ENCODE results near the gene ADRB2. TPM values are rescaled to one million over a fixed set of nuclear protein-coding genes. Genes with fewer than 3 reads are reported as not detected.

ADRB2 gene
- total RNA-seq, 1 donor from 2014 or later = 2.6 TPM

DNA sequence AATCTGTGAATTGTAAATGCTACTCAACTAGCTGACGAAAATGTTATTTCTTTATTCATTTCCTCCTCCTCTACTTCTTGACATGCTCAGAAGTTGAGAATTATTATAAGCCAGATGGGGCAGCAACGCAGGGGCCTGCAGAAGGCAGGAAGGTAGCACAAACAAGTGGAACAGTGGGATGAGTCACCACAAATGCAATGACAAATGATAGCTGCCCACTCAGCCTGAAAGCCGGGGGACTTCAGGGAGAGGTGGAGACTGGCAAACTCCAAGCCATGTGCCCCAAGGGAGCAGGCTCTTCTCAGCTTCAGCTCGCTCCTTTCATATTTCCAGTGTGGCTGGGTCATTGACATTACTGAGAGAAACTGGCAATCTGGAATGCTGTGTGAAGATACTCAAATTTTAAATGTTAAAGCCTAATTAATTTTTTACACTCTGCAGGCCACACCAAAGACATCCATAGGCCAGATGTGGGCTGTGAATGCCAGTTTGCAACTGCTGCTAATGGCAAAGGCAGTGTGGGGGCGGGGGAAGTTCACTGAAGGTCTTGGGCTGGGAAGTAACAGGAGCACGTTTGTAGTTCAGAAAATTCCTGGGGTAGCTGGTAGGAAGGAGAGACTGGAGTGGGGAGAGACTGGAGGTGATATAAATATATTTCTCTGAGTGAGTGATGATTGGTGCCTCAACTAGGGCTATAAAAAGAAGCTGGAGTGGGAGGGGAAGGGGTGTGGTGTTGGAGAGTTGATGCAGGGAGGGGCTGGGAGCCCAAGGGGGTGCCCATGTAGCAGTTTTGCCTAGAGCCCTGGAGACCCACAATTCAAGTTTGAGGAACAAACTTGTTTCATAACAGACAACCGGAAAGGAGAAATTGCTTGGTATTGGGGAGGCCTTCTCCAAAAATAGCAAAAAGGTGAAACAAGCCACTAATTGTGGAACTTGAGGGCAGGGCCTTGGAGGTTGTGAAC, 20.8 kb upstream of the ADRB2 start:
- no peak overlapping the region for H3K4me3 ChIP-seq (ENCODE audit: low read depth, low read length)
- DNase-seq (ENCODE audit: low read depth) = no peak
- TF ChIP-seq, protein P1, sequence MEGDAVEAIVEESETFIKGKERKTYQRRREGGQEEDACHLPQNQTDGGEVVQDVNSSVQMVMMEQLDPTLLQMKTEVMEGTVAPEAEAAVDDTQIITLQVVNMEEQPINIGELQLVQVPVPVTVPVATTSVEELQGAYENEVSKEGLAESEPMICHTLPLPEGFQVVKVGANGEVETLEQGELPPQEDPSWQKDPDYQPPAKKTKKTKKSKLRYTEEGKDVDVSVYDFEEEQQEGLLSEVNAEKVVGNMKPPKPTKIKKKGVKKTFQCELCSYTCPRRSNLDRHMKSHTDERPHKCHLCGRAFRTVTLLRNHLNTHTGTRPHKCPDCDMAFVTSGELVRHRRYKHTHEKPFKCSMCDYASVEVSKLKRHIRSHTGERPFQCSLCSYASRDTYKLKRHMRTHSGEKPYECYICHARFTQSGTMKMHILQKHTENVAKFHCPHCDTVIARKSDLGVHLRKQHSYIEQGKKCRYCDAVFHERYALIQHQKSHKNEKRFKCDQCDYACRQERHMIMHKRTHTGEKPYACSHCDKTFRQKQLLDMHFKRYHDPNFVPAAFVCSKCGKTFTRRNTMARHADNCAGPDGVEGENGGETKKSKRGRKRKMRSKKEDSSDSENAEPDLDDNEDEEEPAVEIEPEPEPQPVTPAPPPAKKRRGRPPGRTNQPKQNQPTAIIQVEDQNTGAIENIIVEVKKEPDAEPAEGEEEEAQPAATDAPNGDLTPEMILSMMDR (conservative IDR thresholded peaks at IDR 0.05; ENCODE audit: low read depth, low read length) = no peak

DNA sequence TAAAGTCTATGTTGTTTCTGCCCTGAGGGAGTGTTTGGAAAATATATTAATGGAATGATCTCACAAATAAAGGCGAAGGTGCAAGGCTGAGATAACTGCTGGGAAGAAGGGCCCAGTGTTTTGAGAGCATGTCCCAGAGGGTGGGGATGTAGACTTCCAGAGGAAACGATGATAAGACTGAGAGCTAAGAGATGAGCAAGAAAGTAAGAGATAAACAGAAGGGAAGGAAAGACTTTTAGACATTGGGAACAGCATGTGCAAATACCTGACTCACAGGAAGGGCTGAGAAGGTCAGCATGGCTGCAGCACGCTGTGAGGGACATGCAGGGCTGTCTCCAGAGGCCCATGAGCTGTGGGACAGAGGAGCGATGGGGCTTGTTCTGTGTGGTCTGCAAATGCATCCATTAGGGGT, 19.9 kb upstream of the ADRB2 start:
- DNase-seq (ENCODE audit: low read depth) = no peak
- H3K4me3 ChIP-seq (ENCODE audit: low read depth, low read length) = no peak overlapping the region

DNA sequence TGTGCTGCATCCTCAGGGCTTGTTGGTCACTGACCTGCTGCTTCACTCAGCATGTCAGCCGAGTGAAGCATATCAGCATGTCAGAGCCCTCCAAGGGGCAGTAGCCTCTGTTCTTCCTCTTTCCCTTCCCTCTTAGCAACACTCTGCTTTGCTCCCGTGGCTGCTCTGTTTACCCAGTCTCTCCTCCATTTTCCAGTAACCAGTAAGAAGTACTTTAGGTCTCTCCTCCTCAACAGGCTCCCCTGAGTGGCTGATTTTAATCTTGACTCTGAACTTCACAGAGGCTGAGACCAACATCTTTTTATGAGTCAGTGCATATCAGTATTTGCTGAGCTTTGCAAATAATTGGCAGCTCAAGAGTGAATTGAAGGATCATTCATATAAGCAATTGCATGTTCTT, 18.6 kb upstream of the ADRB2 start:
- TF ChIP-seq, protein P1 (conservative IDR thresholded peaks at IDR 0.05; ENCODE audit: low read depth, low read length) = no peak
- no peak for DNase-seq (ENCODE audit: low read depth)
- no peak overlapping the region for H3K4me3 ChIP-seq (ENCODE audit: low read depth, low read length)

More for the DNA sequence above, 19.9 kb upstream of the ADRB2 start:
- TF ChIP-seq, protein P1 (conservative IDR thresholded peaks at IDR 0.05; ENCODE audit: low read depth, low read length) = no peak

DNA sequence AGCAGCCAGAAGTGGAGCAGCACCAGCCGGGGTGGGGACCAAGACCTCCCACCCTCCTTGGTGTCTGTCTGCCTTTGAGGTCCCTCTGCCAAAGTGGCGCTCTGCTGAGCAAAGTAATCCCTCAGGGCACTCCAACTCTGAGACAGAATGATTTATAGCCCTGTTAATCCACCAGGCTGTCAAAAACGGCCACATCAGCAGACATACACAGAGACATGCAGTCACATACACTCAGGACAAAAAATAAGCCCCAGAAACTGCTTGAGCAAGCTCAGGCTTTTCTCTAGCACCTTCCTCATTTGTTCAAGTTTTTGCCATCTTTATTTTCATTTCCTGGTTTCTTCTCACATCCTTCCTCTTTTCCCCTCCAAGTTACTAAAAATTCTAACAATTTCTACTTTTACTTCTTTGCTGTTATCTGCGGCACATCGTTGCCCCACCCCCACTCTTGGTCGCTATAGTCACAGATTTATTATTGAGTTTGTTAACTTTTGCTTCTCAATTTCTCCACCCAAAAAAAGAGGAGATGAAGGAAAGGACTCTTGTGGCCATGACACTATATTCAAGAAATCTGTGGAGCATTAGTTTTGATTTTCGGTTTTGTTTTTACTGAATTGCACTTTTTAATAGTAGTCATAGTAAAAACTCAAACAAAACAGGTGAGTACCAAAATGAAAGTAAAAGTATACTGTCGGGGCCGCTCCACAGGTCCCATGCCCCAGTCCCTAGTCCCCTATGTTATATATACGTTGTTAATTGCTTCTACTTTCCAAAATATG, 17.4 kb upstream of the ADRB2 start:
- no peak overlapping the region for H3K4me3 ChIP-seq (ENCODE audit: low read depth, low read length)

DNA sequence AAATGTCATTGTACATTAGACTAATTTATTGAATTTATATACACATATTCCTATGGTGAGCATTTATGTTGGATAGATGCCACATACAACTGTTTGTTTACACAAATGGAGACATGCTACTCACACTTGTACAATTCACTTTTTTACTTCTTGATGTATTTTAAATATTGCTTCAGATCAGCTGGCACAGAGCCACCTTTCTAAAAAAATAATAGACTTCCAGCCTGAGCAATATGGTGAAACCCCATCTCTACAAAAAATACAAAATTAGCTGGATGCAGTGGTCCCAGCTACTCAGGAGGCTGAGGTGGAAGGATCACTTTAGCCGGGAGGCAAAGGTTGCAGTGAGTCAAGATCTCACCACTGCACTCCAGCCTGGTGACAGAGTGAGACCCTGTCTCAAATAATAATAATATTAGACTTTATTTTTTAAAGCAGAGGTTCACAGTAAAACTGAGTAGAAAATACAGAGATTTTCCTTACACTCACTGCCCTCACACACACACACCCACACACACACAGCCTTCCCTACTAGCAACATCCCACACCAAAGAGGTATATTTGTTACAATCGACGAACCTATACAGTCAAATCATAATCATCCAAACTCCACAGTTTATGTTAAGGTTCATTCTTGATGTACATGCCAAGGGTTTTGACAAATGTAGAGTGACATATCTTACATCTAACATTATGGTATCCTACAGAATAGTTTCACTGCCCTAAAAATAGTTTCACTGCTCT, 16.5 kb upstream of the ADRB2 start:
- no peak for DNase-seq (ENCODE audit: low read depth)
- TF ChIP-seq, protein P1 (conservative IDR thresholded peaks at IDR 0.05; ENCODE audit: low read depth, low read length) = no peak
- no peak overlapping the region for H3K4me3 ChIP-seq (ENCODE audit: low read depth, low read length)

More for the DNA sequence above, 17.4 kb upstream of the ADRB2 start:
- TF ChIP-seq, protein P1 (conservative IDR thresholded peaks at IDR 0.05; ENCODE audit: low read depth, low read length) = no peak
- DNase-seq (ENCODE audit: low read depth) = no peak

DNA sequence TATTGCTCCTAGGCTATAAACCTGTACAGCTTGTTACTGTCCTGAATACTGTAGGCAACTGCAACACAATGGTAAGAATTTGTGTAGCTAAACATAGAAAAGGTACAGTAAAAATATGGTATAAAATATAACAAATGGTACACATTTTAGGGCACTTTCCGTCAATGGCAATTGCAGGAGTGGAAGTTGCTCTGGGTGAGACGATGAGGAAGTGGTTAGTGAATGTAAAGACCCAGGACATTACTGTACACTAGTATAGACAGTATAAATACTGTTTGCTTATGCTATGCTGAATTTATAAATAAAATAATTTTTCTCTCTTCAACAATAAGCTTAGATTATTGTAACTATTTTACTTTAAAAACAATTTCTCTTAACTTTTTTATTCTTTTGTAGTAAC, 15.6 kb upstream of the ADRB2 start:
- H3K4me3 ChIP-seq (ENCODE audit: low read depth, low read length) = no peak overlapping the region
- TF ChIP-seq, protein P1 (conservative IDR thresholded peaks at IDR 0.05; ENCODE audit: low read depth, low read length) = no peak
- DNase-seq (ENCODE audit: low read depth) = no peak
